ENCODE measurements around the gene CAPN12. TPM values are rescaled to one million over a fixed set of nuclear protein-coding genes. Genes with fewer than 3 reads are reported as not detected.
A peak's percentile ranks its signal among the peaks of the same experiment; 100 is the strongest.

Gene CAPN12
- total RNA-seq, 4 donors from 2014 or later = 8.0 to 31.3 (median 15.7) TPM

GRCh38 chr19:38713865-38714264, 30.4 kb downstream of the CAPN12 start:
- Histone ChIP-seq H3K9me3 (no peaks in the 10 kb centered on the region), H3K4me1 (peaks cover 56% of the 10 kb centered on the region), H3K27ac (peak overlapping the region; percentile 28), H3K27me3 (no peaks in the 10 kb centered on the region), H3K4me3 (no peak overlapping the region), H3K36me3 (peaks cover 97% of the 10 kb centered on the region)
- WGBS = 88% methylated on average over 13 of the region's 14 CpGs
- DNase-seq (ENCODE audit: low spot score in 2 of 2) = no peak
- no peak for TF ChIP-seq POLR2AphosphoS5 (IDR thresholded peaks at IDR 0.05)
- TF ChIP-seq CTCF (IDR thresholded peaks at IDR 0.05) = no peak
- no peak for TF ChIP-seq EP300 (IDR thresholded peaks at IDR 0.05)
- no peak for TF ChIP-seq POLR2A (IDR thresholded peaks at IDR 0.05)

GRCh38 chr19:38713227-38713649, 31.0 kb downstream of the CAPN12 start:
- Histone ChIP-seq H3K9me3 (no peaks in the 10 kb centered on the region), H3K4me1 (peaks cover 57% of the 10 kb centered on the region), H3K27ac (peak overlapping the region; percentile 67), H3K36me3 (peaks cover 97% of the 10 kb centered on the region), H3K27me3 (no peaks in the 10 kb centered on the region), H3K4me3 (no peak overlapping the region)
- TF ChIP-seq POLR2AphosphoS5 (IDR thresholded peaks at IDR 0.05) = peak in 1 of 3 donors; percentile 38
- no peak for TF ChIP-seq POLR2A (IDR thresholded peaks at IDR 0.05)
- no peak for DNase-seq (ENCODE audit: low spot score in 2 of 2)
- WGBS = 26% methylated on average over 18 of the region's 19 CpGs

- 77% methylated on average over 4 of the region's 15 CpGs for WGBS
- H3K27ac ChIP-seq = peak overlapping the region; percentile 67
- no peak overlapping the region for H3K4me3 ChIP-seq
- H3K27me3 ChIP-seq = no peaks in the 10 kb centered on the region
- DNase-seq (ENCODE audit: low spot score in 2 of 2) = no peak
- H3K4me1 ChIP-seq = peaks cover 67% of the 10 kb centered on the region
- no peak for TF ChIP-seq POLR2AphosphoS5 (IDR thresholded peaks at IDR 0.05)
- no peak for TF ChIP-seq CTCF (IDR thresholded peaks at IDR 0.05)
- no peak for TF ChIP-seq POLR2A (IDR thresholded peaks at IDR 0.05)
- TF ChIP-seq EP300 (IDR thresholded peaks at IDR 0.05) = no peak
- peaks cover 97% of the 10 kb centered on the region for H3K36me3 ChIP-seq
- H3K9me3 ChIP-seq = no peaks in the 10 kb centered on the region
Observed at GRCh38 chr19:38712161-38712748, 32.0 kb downstream of the CAPN12 start.

- WGBS = 37% methylated on average over 6 of the region's 12 CpGs
- Histone ChIP-seq H3K4me3 (no peak overlapping the region), H3K36me3 (peaks cover 95% of the 10 kb centered on the region), H3K4me1 (peaks cover 67% of the 10 kb centered on the region), H3K27me3 (no peaks in the 10 kb centered on the region), H3K9me3 (no peaks in the 10 kb centered on the region), H3K27ac (peak overlapping the region; percentile 67)
- no peak for TF ChIP-seq POLR2AphosphoS5 (IDR thresholded peaks at IDR 0.05)
- no peak for TF ChIP-seq CTCF (IDR thresholded peaks at IDR 0.05)
- no peak for TF ChIP-seq EP300 (IDR thresholded peaks at IDR 0.05)
- no peak for TF ChIP-seq POLR2A (IDR thresholded peaks at IDR 0.05)
- DNase-seq (ENCODE audit: low spot score in 2 of 2) = no peak
Observed at GRCh38 chr19:38711726-38712153, 32.5 kb downstream of the CAPN12 start.

GRCh38 chr19:38710928-38711725, 33.1 kb downstream of the CAPN12 start:
- Histone ChIP-seq H3K9me3 (no peaks in the 10 kb centered on the region), H3K27me3 (no peaks in the 10 kb centered on the region), H3K36me3 (peaks cover 95% of the 10 kb centered on the region), H3K27ac (peak overlapping the region; percentile 67), H3K4me1 (peaks cover 72% of the 10 kb centered on the region), H3K4me3 (no peak overlapping the region)
- no peak for DNase-seq (ENCODE audit: low spot score in 2 of 2)
- TF ChIP-seq POLR2AphosphoS5 (IDR thresholded peaks at IDR 0.05) (no peak), POLR2A (IDR thresholded peaks at IDR 0.05) (no peak), EP300 (IDR thresholded peaks at IDR 0.05) (no peak), CTCF (IDR thresholded peaks at IDR 0.05) (no peak)
- 55% methylated on average over 21 of the region's 25 CpGs for WGBS
